IPS-20b (cell line): ENCODE measurements around the gene EMCN.
"Not testable (repeated sequence)": the region's sequence is repeated elsewhere in the genome, so short reads cannot be mapped to it uniquely, and the experiment has no call there.

Experiments used
- H3K27ac ChIP-seq: one replicate; pipeline ENCODE4 v1.5.1; 2013; ENCODE audit warnings: low read length
- H3K27me3 ChIP-seq: 2 replicates; pipeline ENCODE4 v1.6.1; 2013; ENCODE audit warnings: mild to moderate bottlenecking, low read length, inconsistent platforms; ENCODE audit not compliant: insufficient read depth
- H3K36me3 ChIP-seq: 2 replicates; pipeline ENCODE4 v1.6.1; 2013; ENCODE audit warnings: low read depth, mild to moderate bottlenecking, inconsistent platforms, low read length, moderate library complexity; ENCODE audit not compliant: insufficient read depth
- H3K4me1 ChIP-seq: 2 replicates; pipeline ENCODE4 v1.6.1; 2013; ENCODE audit warnings: mild to moderate bottlenecking, control low read depth, inconsistent platforms, low read length, moderate library complexity; ENCODE audit not compliant: insufficient read depth
- H3K4me3 ChIP-seq: 2 replicates; pipeline ENCODE4 v1.5.1; 2013; ENCODE audit warnings: mild to moderate bottlenecking, low read length, inconsistent platforms
- H3K9ac ChIP-seq: 2 replicates; pipeline ENCODE4 v1.6.1; 2013; ENCODE audit warnings: low read depth, mild to moderate bottlenecking, inconsistent platforms, low read length, moderate library complexity
- H3K9me3 ChIP-seq: 2 replicates; pipeline ENCODE4 v1.6.1; 2013; ENCODE audit warnings: mild to moderate bottlenecking, low read depth, low read length, inconsistent platforms; ENCODE audit not compliant: insufficient read depth

The EMCN gene

GRCh38 chr4:100424376-100424775 lies 93.4 kb downstream of the EMCN start:
- Histone ChIP-seq H3K4me1 (no peaks in the 10 kb centered on the region), H3K4me3 (no peak overlapping the region), H3K9me3 (no peaks in the 10 kb centered on the region), H3K9ac (no peak overlapping the region), H3K27me3 (no peaks in the 10 kb centered on the region), H3K36me3 (no peaks in the 10 kb centered on the region), H3K27ac (no peak overlapping the region)

- Histone ChIP-seq H3K4me3 (no peak overlapping the region), H3K4me1 (no peaks in the 10 kb centered on the region), H3K36me3 (no peaks in the 10 kb centered on the region), H3K9ac (no peak overlapping the region), H3K27ac (no peak overlapping the region), H3K27me3 (no peaks in the 10 kb centered on the region), H3K9me3 (no peaks in the 10 kb centered on the region)
Measured at GRCh38 chr4:100422894-100423293, 94.9 kb downstream of the EMCN start.

- Histone ChIP-seq H3K4me1 (peaks cover 4% of the 10 kb centered on the region; the same call in 1 of the 2 replicates), H3K4me3 (no peak overlapping the region), H3K27ac (no peak overlapping the region), H3K36me3 (no peaks in the 10 kb centered on the region), H3K9ac (no peak overlapping the region), H3K9me3 (no peaks in the 10 kb centered on the region), H3K27me3 (no peaks in the 10 kb centered on the region)
Measured at GRCh38 chr4:100421361-100421978, 96.4 kb downstream of the EMCN start.

GRCh38 chr4:100420571-100420970 lies 97.3 kb downstream of the EMCN start:
- no peak overlapping the region for H3K9ac ChIP-seq
- H3K27ac ChIP-seq, result no peak overlapping the region
- H3K9me3 ChIP-seq, result no peaks in the 10 kb centered on the region
- no peak overlapping the region for H3K4me3 ChIP-seq
- H3K4me1 ChIP-seq, result peaks cover 4% of the 10 kb centered on the region; the same call in 1 of the 2 replicates
- no peaks in the 10 kb centered on the region for H3K36me3 ChIP-seq
- no peaks in the 10 kb centered on the region for H3K27me3 ChIP-seq

GRCh38 chr4:100417565-100417964 lies 100.3 kb downstream of the EMCN start:
- peaks cover 4% of the 10 kb centered on the region; the same call in 1 of the 2 replicates for H3K4me1 ChIP-seq
- no peak overlapping the region for H3K27ac ChIP-seq
- H3K4me3 ChIP-seq, result no peak overlapping the region
- H3K9ac ChIP-seq, result no peak overlapping the region
- no peaks in the 10 kb centered on the region for H3K36me3 ChIP-seq
- no peaks in the 10 kb centered on the region for H3K27me3 ChIP-seq
- no peaks in the 10 kb centered on the region for H3K9me3 ChIP-seq

GRCh38 chr4:100414016-100414790 lies 103.6 kb downstream of the EMCN start:
- H3K27me3 ChIP-seq, result no peaks in the 10 kb centered on the region
- no peaks in the 10 kb centered on the region for H3K9me3 ChIP-seq
- H3K4me1 ChIP-seq, result peaks cover 4% of the 10 kb centered on the region; the same call in 1 of the 2 replicates
- no peak overlapping the region for H3K9ac ChIP-seq
- no peak overlapping the region for H3K4me3 ChIP-seq
- no peak overlapping the region for H3K27ac ChIP-seq
- no peaks in the 10 kb centered on the region for H3K36me3 ChIP-seq

- no peak overlapping the region for H3K27ac ChIP-seq
- no peaks in the 10 kb centered on the region for H3K36me3 ChIP-seq
- no peak overlapping the region for H3K4me3 ChIP-seq
- H3K27me3 ChIP-seq, result no peaks in the 10 kb centered on the region
- no peak overlapping the region for H3K9ac ChIP-seq
- H3K4me1 ChIP-seq, result no peaks in the 10 kb centered on the region
- no peaks in the 10 kb centered on the region for H3K9me3 ChIP-seq
Measured at GRCh38 chr4:100391863-100392262, 126.0 kb downstream of the EMCN start.

- H3K4me3 ChIP-seq, result no peak overlapping the region
- H3K27me3 ChIP-seq, result no peaks in the 10 kb centered on the region
- no peak overlapping the region for H3K27ac ChIP-seq
- H3K36me3 ChIP-seq, result no peaks in the 10 kb centered on the region
- H3K9ac ChIP-seq, result no peak overlapping the region
- H3K9me3 ChIP-seq, result no peaks in the 10 kb centered on the region
- H3K4me1 ChIP-seq, result no peaks in the 10 kb centered on the region
Measured at GRCh38 chr4:100391086-100391485, 126.7 kb downstream of the EMCN start.

- H3K27ac ChIP-seq, result no peak overlapping the region
- no peak overlapping the region for H3K9ac ChIP-seq
- no peaks in the 10 kb centered on the region for H3K4me1 ChIP-seq
- no peak overlapping the region for H3K4me3 ChIP-seq
- no peaks in the 10 kb centered on the region for H3K36me3 ChIP-seq
- no peaks in the 10 kb centered on the region for H3K9me3 ChIP-seq
- no peaks in the 10 kb centered on the region for H3K27me3 ChIP-seq
Measured at GRCh38 chr4:100386270-100386669, 131.6 kb downstream of the EMCN start.

- not testable (repeated sequence) for H3K27ac ChIP-seq, H3K4me3 ChIP-seq, H3K27me3 ChIP-seq, H3K9ac ChIP-seq, H3K9me3 ChIP-seq, H3K36me3 ChIP-seq, H3K4me1 ChIP-seq
Measured at GRCh38 chr4:100380401-100380800, 137.4 kb downstream of the EMCN start.

- Histone ChIP-seq H3K9me3 (no peaks in the 10 kb centered on the region), H3K27me3 (no peaks in the 10 kb centered on the region), H3K4me1 (no peaks in the 10 kb centered on the region; the same call in 1 of the 2 replicates), H3K9ac (no peak overlapping the region), H3K27ac (no peak overlapping the region), H3K4me3 (no peak overlapping the region; the same call in 1 of the 2 replicates), H3K36me3 (no peaks in the 10 kb centered on the region)
Measured at GRCh38 chr4:100379583-100380105, 138.2 kb downstream of the EMCN start.

- H3K9ac ChIP-seq, result no peak overlapping the region
- no peaks in the 10 kb centered on the region for H3K27me3 ChIP-seq
- H3K4me1 ChIP-seq, result no peaks in the 10 kb centered on the region
- no peaks in the 10 kb centered on the region for H3K9me3 ChIP-seq
- no peak overlapping the region for H3K4me3 ChIP-seq
- no peaks in the 10 kb centered on the region for H3K36me3 ChIP-seq
- H3K27ac ChIP-seq, result no peak overlapping the region
Measured at GRCh38 chr4:100372432-100372831, 145.4 kb downstream of the EMCN start.
